Measurements from ENCODE around the gene TRIM15. TPM values are rescaled to one million over a fixed set of nuclear protein-coding genes. Genes with fewer than 3 reads are reported as not detected.
"Not testable (repeated sequence)": the region's sequence is repeated elsewhere in the genome, so short reads cannot be mapped to it uniquely, and the experiment has no call there.

Gene TRIM15
- total and polyA plus RNA-seq, 8 donors: 0.12 to 0.35 (median 0.19) TPM; not detected in 3

DNA sequence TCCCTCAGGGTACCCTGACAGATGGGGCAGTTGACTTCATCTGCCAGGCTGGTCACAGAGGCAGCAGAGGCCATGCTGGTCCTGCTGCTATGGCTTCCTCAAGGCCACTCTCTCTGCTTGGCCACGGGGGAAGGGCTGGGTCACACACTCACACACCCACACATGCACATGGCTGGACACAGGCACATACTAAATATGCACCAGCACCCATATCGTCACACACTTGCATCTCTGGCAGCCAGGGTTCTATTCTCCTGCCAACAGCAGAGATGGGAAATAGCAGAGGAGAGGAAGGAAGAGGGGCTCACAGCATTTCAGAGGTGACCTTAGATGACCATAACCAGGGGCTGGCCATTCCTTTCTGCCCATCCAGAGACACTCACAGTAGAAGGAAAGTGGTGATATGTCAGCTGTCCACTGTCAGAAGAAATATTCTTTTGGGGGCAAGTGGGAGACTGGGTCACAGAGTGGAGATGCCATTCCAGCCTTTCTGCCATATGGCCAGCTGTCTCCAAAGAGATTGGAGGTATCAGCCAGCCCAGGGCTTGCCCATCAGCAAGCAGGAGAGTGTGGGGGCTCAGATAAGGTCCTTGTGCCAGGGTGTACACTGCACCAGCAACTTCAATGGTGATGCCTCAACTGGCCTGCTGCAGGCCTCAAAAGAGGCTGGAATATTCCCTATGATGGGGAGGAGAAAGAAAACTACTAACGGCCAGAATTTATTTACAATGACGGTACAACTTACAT lies 2.4 kb upstream of the TRIM15 start, which contains the start of gene TRIM10:
Gene TRIM10, minus strand, starts transcription at position 427 of the 747 bp plus-strand sequence. Its CDS starts 353 bp downstream, at position 74.
- H3K4me3 ChIP-seq: no peak within 1 kb of the TSS
- FAIRE-seq: no peak
- H3K27me3 ChIP-seq: no peaks in the 10 kb centered on the region
- intact Hi-C loops (cut with DNase I): no loop called here
- ATAC-seq: no peak
- H3K4me1 ChIP-seq: no peaks in the 10 kb centered on the region
- H3K36me3 ChIP-seq: no peaks in the 10 kb centered on the region
- TF ChIP-seq, protein P1, sequence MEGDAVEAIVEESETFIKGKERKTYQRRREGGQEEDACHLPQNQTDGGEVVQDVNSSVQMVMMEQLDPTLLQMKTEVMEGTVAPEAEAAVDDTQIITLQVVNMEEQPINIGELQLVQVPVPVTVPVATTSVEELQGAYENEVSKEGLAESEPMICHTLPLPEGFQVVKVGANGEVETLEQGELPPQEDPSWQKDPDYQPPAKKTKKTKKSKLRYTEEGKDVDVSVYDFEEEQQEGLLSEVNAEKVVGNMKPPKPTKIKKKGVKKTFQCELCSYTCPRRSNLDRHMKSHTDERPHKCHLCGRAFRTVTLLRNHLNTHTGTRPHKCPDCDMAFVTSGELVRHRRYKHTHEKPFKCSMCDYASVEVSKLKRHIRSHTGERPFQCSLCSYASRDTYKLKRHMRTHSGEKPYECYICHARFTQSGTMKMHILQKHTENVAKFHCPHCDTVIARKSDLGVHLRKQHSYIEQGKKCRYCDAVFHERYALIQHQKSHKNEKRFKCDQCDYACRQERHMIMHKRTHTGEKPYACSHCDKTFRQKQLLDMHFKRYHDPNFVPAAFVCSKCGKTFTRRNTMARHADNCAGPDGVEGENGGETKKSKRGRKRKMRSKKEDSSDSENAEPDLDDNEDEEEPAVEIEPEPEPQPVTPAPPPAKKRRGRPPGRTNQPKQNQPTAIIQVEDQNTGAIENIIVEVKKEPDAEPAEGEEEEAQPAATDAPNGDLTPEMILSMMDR (IDR thresholded peaks at IDR 0.05): no peak
- no peak for DNase-seq
- 70 to 78% methylated on average over 4 of the region's 4 CpGs for WGBS, 2 donors
- no peak within 1 kb of the TSS for H3K27ac ChIP-seq
- no peaks in the 10 kb centered on the region for H3K9me3 ChIP-seq

DNA sequence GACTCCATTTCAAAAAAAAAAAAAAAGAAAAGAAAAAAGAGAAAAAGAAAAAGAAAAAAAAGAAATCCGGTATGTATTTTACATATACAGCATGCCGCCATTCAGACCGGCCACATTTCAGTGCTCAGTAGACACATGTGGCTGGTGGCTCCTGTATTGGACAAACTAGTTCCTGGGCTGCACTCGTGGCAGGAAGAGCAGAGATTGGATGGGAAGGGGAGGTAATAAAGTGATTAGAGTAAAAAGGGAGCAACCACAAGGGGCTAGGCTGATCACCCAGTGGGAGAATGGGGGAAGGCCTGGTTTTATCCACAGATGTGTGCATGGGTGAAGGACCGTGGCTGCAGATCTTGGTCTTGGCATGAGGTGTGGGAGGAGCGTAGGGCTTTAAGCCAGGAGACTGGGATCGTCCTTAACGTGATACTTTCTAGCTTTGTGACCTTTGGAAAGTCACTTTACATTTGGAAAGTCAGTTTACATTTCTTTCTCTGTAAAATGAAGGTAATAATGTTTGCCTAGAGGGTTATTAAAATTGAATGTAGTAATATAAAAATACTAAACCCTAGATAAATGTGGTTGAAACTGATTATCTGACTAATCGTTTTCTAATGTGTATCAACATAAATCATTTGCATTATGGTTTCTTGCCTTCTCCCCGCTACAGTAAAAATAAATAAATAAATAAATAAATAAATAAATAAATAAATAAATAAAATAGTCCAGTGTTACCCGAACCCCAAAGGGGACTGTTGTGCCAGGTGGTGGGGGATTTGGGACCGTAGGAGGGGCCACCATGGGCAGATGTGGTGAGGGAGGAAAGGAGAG lies 869 bp upstream of the TRIM15 start:
- WGBS, 2 donors: 69 to 72% methylated on average over 12 of the region's 12 CpGs
- DNase-seq: no peak
- no peaks in the 10 kb centered on the region for H3K27me3 ChIP-seq
- intact Hi-C loops (cut with DNase I): no loop called here
- FAIRE-seq: no peak
- H3K4me3 ChIP-seq: no peak overlapping the region
- no peaks in the 10 kb centered on the region for H3K9me3 ChIP-seq
- TF ChIP-seq, protein P1 (IDR thresholded peaks at IDR 0.05): no peak
- no peaks in the 10 kb centered on the region for H3K4me1 ChIP-seq
- no peak overlapping the region for H3K27ac ChIP-seq
- ATAC-seq: no peak
- no peaks in the 10 kb centered on the region for H3K36me3 ChIP-seq

DNA sequence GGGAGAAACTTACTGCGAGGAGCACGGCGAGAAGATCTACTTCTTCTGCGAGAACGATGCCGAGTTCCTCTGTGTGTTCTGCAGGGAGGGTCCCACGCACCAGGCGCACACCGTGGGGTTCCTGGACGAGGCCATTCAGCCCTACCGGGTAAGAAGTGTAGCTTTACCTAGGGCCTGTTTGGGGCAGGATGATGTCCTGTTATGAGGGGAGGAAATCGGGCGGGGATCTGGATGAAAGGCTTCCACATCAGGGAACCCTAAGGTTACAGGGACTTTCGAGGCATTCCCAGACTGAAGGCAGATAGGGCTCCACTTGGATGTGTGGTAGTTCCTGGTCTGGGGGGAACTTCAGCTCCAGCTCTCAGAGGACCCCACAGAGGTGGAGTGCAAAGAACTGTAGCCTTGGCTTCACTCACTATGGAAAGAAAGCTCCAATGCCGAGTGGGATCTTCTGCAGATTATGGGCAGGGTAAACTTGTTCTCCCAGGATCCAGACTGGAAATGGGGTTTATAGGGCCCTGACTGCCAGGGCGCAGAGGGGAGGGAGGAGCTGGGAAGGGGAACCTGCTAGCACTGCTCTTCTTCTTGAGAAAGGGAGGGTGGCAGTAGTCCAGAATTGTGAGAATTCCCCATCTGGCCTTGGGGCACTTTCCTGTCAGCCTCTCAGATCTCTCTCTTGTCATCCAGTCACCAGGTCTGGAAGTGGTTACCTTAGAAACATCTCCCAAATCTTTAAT lies 740 bp downstream of the TRIM15 start:
- FAIRE-seq: no peak
- H3K4me3 ChIP-seq: no peak overlapping the region

DNA sequence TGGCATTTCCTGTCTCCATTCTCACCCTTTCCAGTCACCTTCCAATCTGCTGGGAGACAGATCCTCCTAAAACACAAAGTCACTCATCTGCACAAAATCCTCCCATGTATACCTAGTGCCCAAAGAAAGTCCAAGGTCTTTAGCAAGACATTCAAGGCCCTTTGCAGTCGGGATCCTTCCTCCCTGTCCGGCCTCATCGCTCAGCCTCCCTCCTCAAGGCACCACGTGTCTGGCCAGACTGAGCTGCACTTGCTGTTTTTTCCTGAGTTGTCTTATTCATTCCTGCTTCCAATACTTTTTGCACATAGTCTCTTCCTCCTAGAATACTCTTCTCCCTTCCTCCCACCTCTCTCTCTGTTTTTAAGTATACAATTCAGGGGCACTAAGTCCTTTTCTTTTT lies 1.4 kb downstream of the TRIM15 start:
- H3K9me3 ChIP-seq: no peaks in the 10 kb centered on the region
- H3K4me1 ChIP-seq: no peaks in the 10 kb centered on the region
- FAIRE-seq: no peak
- no peaks in the 10 kb centered on the region for H3K27me3 ChIP-seq
- no peak overlapping the region for H3K4me3 ChIP-seq
- TF ChIP-seq, protein P1 (IDR thresholded peaks at IDR 0.05): no peak
- WGBS, 2 donors: 69 to 77% methylated on average over 4 of the region's 4 CpGs
- H3K36me3 ChIP-seq: no peaks in the 10 kb centered on the region
- intact Hi-C loops (cut with DNase I): no loop called here
- ATAC-seq: no peak
- DNase-seq: no peak
- H3K27ac ChIP-seq: no peak overlapping the region

More for the DNA sequence above, 740 bp downstream of the TRIM15 start:
- Histone ChIP-seq H3K27me3 (no peaks in the 10 kb centered on the region), H3K36me3 (no peaks in the 10 kb centered on the region), H3K27ac (no peak overlapping the region), H3K9me3 (no peaks in the 10 kb centered on the region), H3K4me1 (no peaks in the 10 kb centered on the region)
- WGBS, 2 donors: 76 to 79% methylated on average over 16 of the region's 16 CpGs
- intact Hi-C loops (cut with DNase I): no loop called here
- ATAC-seq: no peak
- no peak for DNase-seq
- TF ChIP-seq, protein P1 (IDR thresholded peaks at IDR 0.05): no peak

DNA sequence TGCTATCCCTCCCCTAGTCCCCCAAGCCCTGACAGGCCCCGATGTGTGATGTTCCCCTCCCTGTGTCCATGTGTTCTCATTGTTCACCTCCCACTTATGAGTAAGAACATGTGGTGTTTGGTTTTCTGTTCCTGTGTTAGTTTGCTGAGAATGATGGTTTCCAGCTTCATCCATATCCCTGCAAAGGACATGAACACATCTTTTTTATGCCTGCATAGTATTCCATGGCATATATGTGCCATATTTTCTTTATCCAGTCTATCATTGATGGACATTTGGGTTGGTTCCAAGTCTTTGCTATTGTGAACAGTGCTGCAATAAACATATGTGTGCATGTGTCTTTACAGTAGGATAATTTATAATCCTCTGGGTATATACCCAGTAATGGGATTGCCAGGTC lies 1.9 kb downstream of the TRIM15 start:
- H3K4me3 ChIP-seq; DNase-seq; H3K9me3 ChIP-seq; FAIRE-seq; H3K36me3 ChIP-seq; intact Hi-C loops (cut with DNase I); H3K27ac ChIP-seq; H3K27me3 ChIP-seq; H3K4me1 ChIP-seq; ATAC-seq: not testable (repeated sequence)
- 78 to 94% methylated on average over 1 of the region's 1 CpG for WGBS, 2 donors
